Kidney (tissue), 14 donors: ENCODE measurements around the gene E2F2. TPM values are rescaled to one million over a fixed set of nuclear protein-coding genes. Genes with fewer than 3 reads are reported as not detected.

Experiments used
- DNase-seq, 5 donors: peaks; one replicate each; pipeline ENCODE4 v3.0.0-alpha.2; 2013 to 2020
- FAIRE-seq: peaks from 2 replicates; lab custom pipeline; 2012; peaks lifted over from hg19 to GRCh38; lab: Jason Lieb, UNC
- H3K27ac ChIP-seq, 2 donors: one replicate each; pipeline ENCODE4 v1.7.0; 2013; ENCODE audit warnings: low read depth in 2 of 2, low read length in 2 of 2, inconsistent platforms in 1 of 2
- H3K27me3 ChIP-seq: one replicate; pipeline ENCODE4 v1.7.1; 2013; ENCODE audit warnings: low read length, inconsistent platforms; ENCODE audit not compliant: control insufficient read depth, insufficient read depth
- H3K36me3 ChIP-seq, 3 donors: one replicate each; pipeline versions ENCODE4 v1.7.0 to v1.7.1; 2013; ENCODE audit warnings: low read length in 3 of 3, control low read depth in 1 of 3, inconsistent platforms in 1 of 3; ENCODE audit not compliant: insufficient read depth in 3 of 3, control insufficient read depth in 2 of 3
- H3K4me1 ChIP-seq, 3 donors: one replicate each; pipeline versions ENCODE4 v1.7.0 to v1.7.1; 2013; ENCODE audit warnings: low read length in 3 of 3, inconsistent platforms in 1 of 3, low read depth in 1 of 3; ENCODE audit not compliant: control insufficient read depth in 2 of 3, insufficient read depth in 2 of 3
- H3K4me3 ChIP-seq, 3 donors: one replicate each; pipeline versions ENCODE4 v1.7.0 to v1.8.1; 2013; ENCODE audit warnings: low read length in 3 of 3, control low read depth in 1 of 3, inconsistent platforms in 1 of 3
- H3K9ac ChIP-seq, 3 donors: one replicate each; pipeline versions ENCODE4 v1.7.0 to v1.7.1; 2013; ENCODE audit warnings: low read length in 3 of 3, control low read depth in 1 of 3, inconsistent platforms in 1 of 3
- H3K9me3 ChIP-seq, 3 donors: one replicate each; pipeline versions ENCODE4 v1.7.0 to v1.7.1; 2013; ENCODE audit warnings: low read length in 3 of 3, control low read depth in 1 of 3, inconsistent platforms in 1 of 3; ENCODE audit not compliant: control insufficient read depth in 2 of 3, insufficient read depth in 1 of 3
- CTCF ChIP-seq: IDR thresholded peaks from 3 replicates; pipeline ENCODE4 v1.5.1; 2012; ENCODE audit warnings: mild to moderate bottlenecking, moderate library complexity, borderline replicate concordance; ENCODE audit not compliant: insufficient read depth; ENCODE audit errors: extremely low read depth
- intact Hi-C: fragments of 100-400 bp; cut with DNase I; formaldehyde crosslinking; loops from one replicate; pipeline ENCODE4 v1.11.1; 2022
- polyA plus RNA-seq: library from polyadenylated mRNA; stranded (reverse); fragments of 350-450 nt; fragmentation: Illumina TruSeq; extraction: RNeasy Lipid Tissue Mini Kit (QIAGEN cat#74804); gene quantifications from one replicate; pipeline ENCODE4 v1.2.3, GENCODE V29; 2014; ENCODE audit warnings: low read depth, low replicate concordance; ENCODE audit not compliant: insufficient read depth
- total RNA-seq: library from RNA; stranded (reverse); fragmentation: NEBNext Ultra II Directional; extraction: Animal tissue kit (Norgen Biotek cat#: 25700); gene quantifications from one replicate; pipeline ENCODE4 v1.2.1, GENCODE V29; 2021
- donor health status: control.
- donor health status: control.
- donor health status: control.
- donor health status: control.
- donor health status: control.
- donor health status: DM: yes; HTN: yes; CAD: no.
- donor health status: Normal renal cell carcinoma (clear cell type).

Gene E2F2
- total and polyA plus RNA-seq, 2 donors from 2014 or later = 0.50 TPM; not detected in 1

- intact Hi-C loops = no loop called here
- FAIRE-seq (no peak), DNase-seq (peak; percentile 86 to 91 (median 90))
These were observed 27.3 kb upstream of the E2F2 start for GRCh38 chr1:23558140-23558871.

GRCh38 chr1:23557471-23558124, 26.6 kb upstream of the E2F2 start:
- Histone ChIP-seq H3K27ac (peak overlapping the region; percentile 86 to 95), H3K27me3 (no peaks in the 10 kb centered on the region), H3K9me3 (no peaks in the 10 kb centered on the region), H3K9ac (peak overlapping the region; percentile 61 to 97 (median 91)), H3K4me1 (peaks cover 17 to 33% (median 17%) of the 10 kb centered on the region in 3 donors), H3K4me3 (peak overlapping the region; percentile 82 to 98 (median 82)), H3K36me3 (peaks cover 0 to 8% (median 8%) of the 10 kb centered on the region in 3 donors)
- FAIRE-seq (no peak), DNase-seq (no peak)
- intact Hi-C loops = no loop called here
- TF ChIP-seq CTCF = no peak

More at GRCh38 chr1:23558140-23558871, 27.3 kb upstream of the E2F2 start:
- TF ChIP-seq CTCF = no peak
- Histone ChIP-seq H3K27me3 (no peaks in the 10 kb centered on the region), H3K36me3 (peaks cover 0 to 8% (median 8%) of the 10 kb centered on the region in 3 donors), H3K4me3 (peak overlapping the region; percentile 82 to 98 (median 82)), H3K9ac (peak overlapping the region; percentile 61 to 97 (median 91)), H3K27ac (peak overlapping the region; percentile 86 to 95), H3K9me3 (no peaks in the 10 kb centered on the region), H3K4me1 (peaks cover 17 to 33% (median 21%) of the 10 kb centered on the region in 3 donors)

- TF ChIP-seq CTCF = no peak
- no peaks in the 10 kb centered on the region for H3K9me3 ChIP-seq
- peaks cover 0 to 8% (median 8%) of the 10 kb centered on the region in 3 donors for H3K36me3 ChIP-seq
- no peak for FAIRE-seq
- H3K27me3 ChIP-seq = no peaks in the 10 kb centered on the region
- intact Hi-C loops = no loop called here
- H3K4me3 ChIP-seq = peak overlapping the region; percentile 82 to 98 (median 82)
- no peak for DNase-seq
- peaks cover 15 to 31% (median 17%) of the 10 kb centered on the region in 3 donors for H3K4me1 ChIP-seq
- H3K27ac ChIP-seq = peak overlapping the region; percentile 86 to 95
- H3K9ac ChIP-seq = peak overlapping the region; percentile 56 to 97 (median 91)
These were observed 25.8 kb upstream of the E2F2 start for GRCh38 chr1:23556635-23557470.
